OCI-M1 (cell line): ENCODE results near the gene RNF181.
"Not testable (repeated sequence)": the region's sequence is repeated elsewhere in the genome, so short reads cannot be mapped to it uniquely, and the experiment has no call there.

Experiments
- DNase-seq: peaks from one replicate; lab custom pipeline; 2025; lab: John Stamatoyannopoulos, UW

Gene RNF181

GRCh38 chr2:85577386-85578242 lies 17.9 kb upstream of the RNF181 start, which contains the start of gene VAMP8:
TSS of gene VAMP8 (plus strand) at chr2:85577586. CDS start at chr2:85577647, 61 bp downstream.
- DNase-seq = peak; percentile 69

DNA sequence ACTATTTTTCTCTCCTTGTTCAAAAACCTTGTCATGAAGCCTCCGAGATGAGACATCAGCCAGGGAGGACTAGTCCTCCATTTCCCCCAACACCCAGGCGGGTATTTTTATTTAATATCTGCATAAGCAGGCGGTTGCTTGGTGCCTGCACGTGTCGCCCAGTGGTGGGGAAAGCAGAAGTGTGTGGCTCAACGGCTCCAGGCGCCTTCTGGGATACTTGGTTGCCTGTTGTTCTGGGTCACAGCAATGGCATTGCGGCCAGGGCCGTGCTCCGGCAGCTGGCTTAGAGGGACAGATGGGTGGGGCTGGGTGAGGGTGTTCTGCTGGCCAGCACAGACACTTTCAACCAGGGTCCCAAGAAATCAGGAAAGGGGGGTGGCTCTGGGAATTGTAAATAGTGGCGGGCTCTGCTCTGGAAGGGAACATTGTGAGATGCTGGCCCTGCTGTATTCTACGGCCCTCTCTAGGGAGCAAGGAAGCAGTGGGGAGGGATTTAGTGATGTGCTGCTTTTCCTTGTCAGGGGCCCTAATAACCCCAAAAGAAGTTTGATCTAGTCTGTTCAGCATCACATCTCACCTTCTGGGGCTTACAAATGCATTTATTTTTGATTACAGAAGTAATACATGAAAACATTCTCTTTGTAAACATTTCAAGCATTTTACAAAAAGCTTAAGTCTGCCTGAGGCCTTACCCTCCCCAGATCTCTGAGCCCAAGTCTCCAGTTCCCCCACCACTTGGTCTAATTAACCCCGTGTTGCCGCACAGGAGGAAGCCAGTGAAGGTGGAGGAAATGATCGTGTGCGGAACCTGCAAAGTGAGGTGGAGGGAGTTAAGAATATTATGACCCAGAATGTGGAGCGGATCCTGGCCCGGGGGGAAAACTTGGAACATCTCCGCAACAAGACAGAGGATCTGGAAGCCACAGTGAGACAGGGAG lies 17.0 kb upstream of the RNF181 start:
- peak; percentile 84 for DNase-seq

GRCh38 chr2:85579266-85579935 lies 16.1 kb upstream of the RNF181 start:
- DNase-seq = peak; percentile 11

DNA sequence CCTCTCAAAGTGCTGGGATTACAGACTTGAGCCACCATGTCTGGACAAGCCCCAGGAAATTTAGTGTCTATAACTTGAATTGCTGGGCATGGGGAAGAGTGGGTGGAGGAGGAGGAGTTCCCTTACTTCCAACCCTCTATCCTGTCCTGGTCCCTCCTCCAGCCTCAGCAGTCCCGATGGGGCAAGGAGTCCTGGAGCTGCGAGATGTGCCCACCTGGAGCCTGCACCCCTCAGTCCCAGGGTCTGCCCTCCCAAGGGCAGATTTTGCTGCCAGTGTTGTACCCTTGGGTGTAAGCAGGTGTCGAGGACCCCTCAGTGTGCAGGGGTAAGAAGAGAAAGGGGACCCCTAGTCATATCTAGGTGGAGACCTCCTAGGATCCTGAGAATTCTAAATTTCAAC lies 15.3 kb upstream of the RNF181 start:
- no peak for DNase-seq

DNA sequence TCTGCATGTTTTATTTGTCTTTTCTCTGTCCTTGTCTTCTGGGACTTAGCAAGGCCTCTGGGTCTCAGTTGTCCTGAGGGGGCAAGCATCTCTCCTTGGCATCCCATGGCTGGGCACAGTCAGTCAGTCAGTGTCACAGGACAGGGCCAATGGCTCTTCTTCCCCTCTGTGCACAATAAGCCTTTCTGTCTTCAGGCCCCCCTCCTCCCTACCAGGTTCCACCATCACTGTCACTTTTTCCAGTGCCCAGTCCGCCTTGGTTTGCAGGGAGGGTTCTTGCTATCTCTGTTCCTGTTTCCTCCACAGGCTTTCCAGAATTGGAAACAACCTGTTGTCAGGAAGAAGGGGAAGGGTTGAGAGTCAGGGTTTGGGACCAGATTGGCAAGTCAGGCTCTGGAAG lies 13.1 kb upstream of the RNF181 start:
- no peak for DNase-seq

DNA sequence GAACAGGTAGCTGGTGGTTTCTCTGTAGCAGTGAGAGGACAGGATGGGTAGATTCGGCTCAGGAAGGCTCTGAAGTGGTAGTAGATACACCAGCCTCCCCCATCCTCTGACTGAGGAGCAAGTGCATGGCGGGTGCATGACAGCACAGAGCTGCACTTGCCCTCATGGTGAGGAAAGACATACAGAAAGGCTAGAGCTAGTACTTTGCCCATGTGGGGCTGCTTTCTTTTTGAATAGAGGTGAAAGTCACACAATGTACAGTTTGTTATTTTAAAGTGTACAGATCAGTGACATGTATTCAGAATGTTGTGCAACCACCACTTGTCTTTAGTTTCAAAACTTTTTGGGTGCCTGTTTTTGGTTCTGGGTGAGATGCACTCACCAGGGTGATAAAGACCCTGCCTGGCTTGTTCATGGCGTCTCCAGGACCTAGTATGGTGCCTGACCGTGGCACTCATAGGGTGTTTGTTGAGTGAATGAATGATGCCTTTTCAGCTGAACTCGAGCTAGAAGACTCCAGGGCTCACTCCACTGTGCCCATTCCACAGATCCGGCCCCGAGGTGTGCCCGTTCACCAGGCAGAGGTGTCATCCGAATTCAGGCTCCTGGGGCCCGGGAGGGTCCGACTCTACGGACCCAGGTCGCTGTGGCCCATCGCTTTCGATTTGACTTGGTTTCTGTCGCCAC lies 11.7 kb upstream of the RNF181 start:
- DNase-seq = no peak

DNA sequence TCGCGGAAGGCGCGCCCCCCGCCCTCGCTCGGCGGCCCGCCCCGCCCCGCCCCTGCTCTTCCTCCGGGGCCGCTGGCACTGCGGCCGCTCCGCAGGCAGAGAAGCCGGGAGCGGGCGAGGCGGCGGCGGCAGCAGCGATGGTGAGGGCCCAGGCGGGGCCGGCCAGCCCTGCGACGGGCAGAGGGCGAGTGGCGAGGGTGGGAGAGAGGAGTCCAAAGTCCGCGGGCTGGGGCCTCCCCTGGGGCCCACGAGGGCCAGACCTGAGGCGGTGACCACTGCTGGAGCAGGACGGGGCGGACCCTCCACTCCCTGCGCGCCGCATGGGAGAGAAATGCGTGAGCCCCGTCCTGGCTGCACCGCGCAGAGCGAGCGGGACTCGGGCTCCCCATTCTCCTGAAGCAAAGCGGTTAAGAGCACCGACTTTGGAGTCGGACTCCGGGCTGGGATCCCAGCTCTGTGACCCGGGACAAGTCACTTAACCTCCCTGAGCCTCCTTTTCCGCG lies 11.1 kb upstream of the RNF181 start, which contains the start of gene VAMP5:
Gene VAMP5, plus strand, starts transcription at position 78 of the 503 bp plus-strand sequence. Its CDS starts 60 bp downstream, at position 138.
- DNase-seq = no peak

- peak; percentile 27 for DNase-seq
These were observed 10.4 kb upstream of the RNF181 start for GRCh38 chr2:85584857-85585780.

DNA sequence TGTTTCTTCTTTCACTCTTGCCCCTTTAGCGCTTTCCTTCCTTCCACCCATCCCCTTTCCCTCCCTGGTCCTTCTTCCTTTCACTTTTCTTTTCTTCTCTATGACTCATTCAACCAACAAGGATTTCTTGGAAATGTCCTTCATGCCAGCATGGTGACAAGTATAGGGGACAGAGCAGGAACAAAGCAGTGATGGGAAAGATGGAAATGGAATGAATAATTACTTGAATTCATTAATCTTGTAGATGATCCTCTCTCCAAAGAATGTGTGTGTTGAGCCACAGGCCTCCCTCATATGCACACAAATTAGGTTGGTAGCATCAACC lies 9.8 kb upstream of the RNF181 start:
- DNase-seq = peak; percentile 55

- DNase-seq = no peak
These were observed 7.3 kb upstream of the RNF181 start for GRCh38 chr2:85588236-85588635.

DNA sequence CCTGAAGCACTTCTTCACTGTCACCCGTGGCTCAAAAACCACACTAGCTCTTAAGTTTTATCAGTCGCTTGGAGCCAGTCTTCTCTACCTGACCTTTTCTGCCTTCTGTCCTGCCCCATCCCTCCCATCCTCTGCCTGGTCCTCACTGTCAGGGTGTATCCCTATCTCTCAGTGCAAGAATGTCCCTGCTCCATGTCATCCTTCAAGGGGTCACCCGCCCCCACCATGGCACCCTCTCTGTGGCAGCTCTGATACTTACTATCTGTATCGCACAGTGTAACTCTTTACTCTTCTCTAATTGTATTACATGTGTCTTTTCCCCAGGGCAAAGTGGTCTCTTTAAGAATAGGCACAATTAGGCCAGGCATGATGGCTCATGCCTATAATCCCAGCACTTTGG lies 6.9 kb upstream of the RNF181 start:
- DNase-seq = no peak

DNA sequence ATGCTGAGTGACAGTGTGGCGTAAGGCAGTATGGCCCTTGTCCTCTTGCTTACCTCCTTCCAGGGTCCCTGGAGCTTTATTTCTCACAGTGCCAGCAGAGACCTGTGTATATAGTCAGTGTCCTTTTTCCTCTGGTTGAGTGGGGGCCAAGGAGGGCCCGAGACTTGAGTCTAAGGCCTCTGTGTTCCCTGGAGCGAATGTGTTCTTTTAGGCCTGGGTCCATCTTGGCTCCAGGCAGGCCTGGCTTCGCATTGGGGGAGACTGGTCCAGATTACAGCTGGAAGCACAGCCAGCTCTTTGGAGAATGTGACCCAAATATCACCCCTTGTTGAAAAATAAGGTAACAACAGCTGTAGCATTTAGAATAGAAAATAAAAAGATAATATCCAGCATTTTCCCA lies 6.4 kb upstream of the RNF181 start:
- DNase-seq = no peak

- peak; percentile 12 for DNase-seq
These were observed 5.4 kb upstream of the RNF181 start for GRCh38 chr2:85589982-85590791.

GRCh38 chr2:85590950-85591349 lies 4.6 kb upstream of the RNF181 start:
- no peak for DNase-seq

DNA sequence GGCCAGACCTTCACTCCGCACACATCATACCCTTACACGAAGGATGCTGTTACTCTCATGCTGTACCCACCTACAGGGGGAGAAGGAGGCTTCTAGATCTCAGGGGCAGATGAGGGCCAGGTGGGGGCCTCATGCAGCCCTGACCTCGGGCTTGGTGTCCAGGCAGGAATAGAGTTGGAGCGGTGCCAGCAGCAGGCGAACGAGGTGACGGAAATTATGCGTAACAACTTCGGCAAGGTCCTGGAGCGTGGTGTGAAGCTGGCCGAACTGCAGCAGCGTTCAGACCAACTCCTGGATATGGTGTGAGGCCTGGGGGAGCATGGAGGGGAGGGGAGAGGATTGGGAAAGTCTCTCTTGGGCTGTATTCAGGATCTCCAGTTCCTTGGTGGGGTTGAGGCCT lies 4.0 kb upstream of the RNF181 start:
- DNase-seq = no peak

GRCh38 chr2:85592299-85592698 lies 3.2 kb upstream of the RNF181 start:
- DNase-seq = not testable (repeated sequence)

DNA sequence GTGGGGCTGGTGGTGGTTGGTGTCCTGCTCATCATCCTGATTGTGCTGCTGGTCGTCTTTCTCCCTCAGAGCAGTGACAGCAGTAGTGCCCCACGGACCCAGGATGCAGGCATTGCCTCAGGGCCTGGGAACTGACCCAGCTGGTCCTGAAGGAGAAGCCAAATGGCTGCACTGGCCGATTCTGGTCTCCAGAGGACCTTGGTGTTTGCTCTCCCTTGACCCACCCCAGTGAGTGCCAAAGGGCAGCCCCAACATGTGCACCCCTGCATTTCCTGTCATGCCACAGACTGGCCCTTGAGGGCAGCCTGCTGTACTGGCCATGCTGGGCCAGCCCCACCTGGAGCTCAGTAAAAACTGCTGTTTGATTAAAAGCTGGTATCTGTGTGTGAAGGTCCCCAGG lies 2.5 kb upstream of the RNF181 start:
- no peak for DNase-seq

GRCh38 chr2:85594715-85595300 lies 737 bp upstream of the RNF181 start:
- DNase-seq = peak; percentile 39

- DNase-seq = no peak
These were observed 435 bp downstream of the RNF181 start for GRCh38 chr2:85596026-85596333.
